ENCODE data around the gene SMOC1. TPM values are rescaled to one million over a fixed set of nuclear protein-coding genes. Genes with fewer than 3 reads are reported as not detected.

Gene SMOC1
- total and polyA plus RNA-seq, 9 of the 15 experiments (the other 6 are each of a cell fraction or from before 2014, with no cell fraction given) = 0.04 TPM; not detected in 8

DNA sequence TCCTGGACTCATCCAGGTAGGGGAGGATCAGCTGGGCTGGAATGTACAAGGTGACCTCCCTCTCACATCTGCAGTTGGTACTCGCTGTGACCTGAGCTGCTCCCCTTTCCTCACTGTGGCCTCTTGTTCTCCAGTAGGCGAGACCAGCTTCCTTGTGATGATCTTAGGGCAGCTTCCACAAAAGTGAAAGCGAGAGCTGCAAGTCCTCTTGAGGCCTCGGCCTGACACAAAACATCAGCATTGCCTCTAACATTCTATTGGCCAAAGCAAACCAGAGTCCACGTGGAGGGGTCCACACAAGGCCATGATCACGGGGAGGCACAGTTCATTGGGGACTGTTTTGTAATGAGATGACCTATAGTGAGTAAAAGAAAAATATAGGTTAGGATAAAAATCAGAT lies 127.5 kb downstream of the SMOC1 start:
- WGBS (ENCODE audit: insufficient coverage, low coverage, missing lambda C conversion rate) = 0% methylated on average over 5 of the region's 6 CpGs
- no peak for FAIRE-seq
- CTCF ChIA-PET (ENCODE audit: low intra/inter-chr PET ratio) = no interaction called here

GRCh38 chr14:70008284-70009262 lies 129.4 kb downstream of the SMOC1 start:
- TF ChIP-seq PTTG1 (tag; IDR thresholded peaks at IDR 0.05; ENCODE audit: low read depth) (no peak), ETV1 (tag; conservative IDR thresholded peaks at IDR 0.05; ENCODE audit: low read depth) (no peak), ZNF699 (CRISPR knock-in tag; IDR thresholded peaks at IDR 0.05; ENCODE audit: insufficient replicate concordance) (no peak)

More for the DNA sequence above, 127.5 kb downstream of the SMOC1 start:
- Histone ChIP-seq H2AFZ (ENCODE audit: low read depth, low read length) (no peak overlapping the region), H4K20me1 (replicated peaks; ENCODE audit: control insufficient read depth, insufficient read depth, low read length) (no peaks in the 10 kb centered on the region), H3K27me3 (ENCODE audit: control insufficient read depth in 2 of 2, insufficient read depth in 2 of 2, low read length in 2 of 2) (no peaks in the 10 kb centered on the region; a peak in 1 of 5 replicates), H3K4me1 (replicated peaks in 1 of 2; ENCODE audit: control insufficient read depth in 2 of 2, insufficient read depth in 2 of 2, low read length in 2 of 2) (no peaks in the 10 kb centered on the region), H3K9ac (ENCODE audit: insufficient read depth in 1 of 2, low read depth in 2 of 2, low read length in 2 of 2) (no peak overlapping the region), H3K79me2 (ENCODE audit: control insufficient read depth, insufficient read depth, low read length) (no peaks in the 10 kb centered on the region), H3K27ac (ENCODE audit: extremely low read depth, low read depth, low read length) (no peak overlapping the region), H3K36me3 (ENCODE audit: control insufficient read depth, insufficient read depth, low read length) (no peaks in the 10 kb centered on the region), H3K4me2 (ENCODE audit: insufficient read depth, low read length) (no peak overlapping the region), H3K9me1 (ENCODE audit: control insufficient read depth, insufficient read depth, low read length) (no peaks in the 10 kb centered on the region), H3K9me3 (replicated peaks; ENCODE audit: control insufficient read depth, insufficient read depth, low read depth, low read length) (no peaks in the 10 kb centered on the region), H3K4me3 (no peak overlapping the region)
- no peak for DNase-seq (ENCODE audit: extremely low read depth in 1 of 4, low spot score in 3 of 4)
- in situ Hi-C loops (cut with MboI) = no loop called here
- POLR2A ChIA-PET = no interaction called here
- intact Hi-C loops (cut with micrococcal nuclease) = no loop called here
- no peak for ATAC-seq
- no peak for TF ChIP-seq KHSRP (IDR thresholded peaks at IDR 0.05)
- no peak for TF ChIP-seq SMARCA4 (IDR thresholded peaks at IDR 0.05)
- no TSS peak for BruUV-seq (replicated peaks)

More at GRCh38 chr14:70008284-70009262, 129.4 kb downstream of the SMOC1 start:
- in situ Hi-C loops (cut with MboI) = no loop called here
- no peaks in the 10 kb centered on the region for H3K9me3 ChIP-seq (replicated peaks; ENCODE audit: control insufficient read depth, insufficient read depth, low read depth, low read length)
- H3K4me3 ChIP-seq = no peak overlapping the region
- WGBS (ENCODE audit: insufficient coverage, low coverage, missing lambda C conversion rate) = 0% methylated on average over 5 of the region's 6 CpGs
- no peak overlapping the region for H3K9ac ChIP-seq (ENCODE audit: insufficient read depth in 1 of 2, low read depth in 2 of 2, low read length in 2 of 2)
- no peaks in the 10 kb centered on the region for H4K20me1 ChIP-seq (replicated peaks; ENCODE audit: control insufficient read depth, insufficient read depth, low read length)
- no peak for FAIRE-seq
- ATAC-seq = no peak
- no peak overlapping the region for H3K4me2 ChIP-seq (ENCODE audit: insufficient read depth, low read length)
- no peaks in the 10 kb centered on the region for H3K9me1 ChIP-seq (ENCODE audit: control insufficient read depth, insufficient read depth, low read length)
- intact Hi-C loops (cut with micrococcal nuclease) = no loop called here
- BruUV-seq (replicated peaks) = no TSS peak
- no peaks in the 10 kb centered on the region for H3K4me1 ChIP-seq (replicated peaks in 1 of 2; ENCODE audit: control insufficient read depth in 2 of 2, insufficient read depth in 2 of 2, low read length in 2 of 2)
- no peaks in the 10 kb centered on the region for H3K36me3 ChIP-seq (ENCODE audit: control insufficient read depth, insufficient read depth, low read length)
- ChIA-PET POLR2A (no interaction called here), CTCF (ENCODE audit: low intra/inter-chr PET ratio) (no interaction called here)
- no peak overlapping the region for H2AFZ ChIP-seq (ENCODE audit: low read depth, low read length)
- H3K27ac ChIP-seq (ENCODE audit: extremely low read depth, low read depth, low read length) = no peak overlapping the region
- no peaks in the 10 kb centered on the region for H3K79me2 ChIP-seq (ENCODE audit: control insufficient read depth, insufficient read depth, low read length)
- H3K27me3 ChIP-seq (ENCODE audit: control insufficient read depth in 2 of 2, insufficient read depth in 2 of 2, low read length in 2 of 2) = no peaks in the 10 kb centered on the region
- DNase-seq (ENCODE audit: extremely low read depth in 1 of 4, low spot score in 3 of 4) = no peak
